HepG2 (cell line): ENCODE data around the gene SPATS2. TPM values are rescaled to one million over a fixed set of nuclear protein-coding genes. Genes with fewer than 3 reads are reported as not detected.

Source experiments
- ATAC-seq: fragments of 200-7000 bp; cut with Tn5 transposase; 3 replicates; pipeline ENCODE4 v1.9.1; 2020; ENCODE audit warnings: mild to moderate bottlenecking, moderate library complexity
- BruUV-seq: library from RNA; stranded (reverse); fragments of 400-500 nt; replicated peaks from 2 replicates; lab custom pipeline; 2021; lab: Mats Ljungman, UMichigan
- CTCF ChIA-PET: fragments of 300-600 bp; formaldehyde crosslinking; extraction: SDS; loops from one replicate; lab custom pipeline; 2021; ENCODE audit warnings: low total read pairs, inconsistent platforms, low intra/inter-chr PET ratio; lab: Yijun Ruan, JAX
- POLR2A ChIA-PET: fragments of 350-600 bp; sonication (Branson Sonifier 250); formaldehyde crosslinking; loops from one replicate; lab custom pipeline; 2020; ENCODE audit warnings: antibody characterized with exemption, inconsistent platforms; lab: Yijun Ruan, JAX
- DNase-seq: peaks from one replicate; pipeline ENCODE4 v3.0.0-alpha.2; 2015; ENCODE audit warnings: low spot score
- FAIRE-seq: peaks from 3 replicates; lab custom pipeline; 2011; peaks lifted over from hg19 to GRCh38; lab: Jason Lieb, UNC
- H2AFZ ChIP-seq: one replicate; pipeline ENCODE4 v1.6.1; 2011; ENCODE audit warnings: low read length, inconsistent platforms
- H3K27ac ChIP-seq: fragments of 300-600 bp; 3 replicates; pipeline ENCODE4 v1.8.0; 2011; ENCODE audit warnings: mixed run types, mild to moderate bottlenecking, mixed read lengths, low read length, inconsistent platforms; ENCODE audit not compliant: insufficient read depth; ENCODE audit errors: extremely low read length
- H3K27me3 ChIP-seq, 2 experiments: fragments of 200-600 bp in 1 of 2; 2 replicates in 1 of 2; 3 replicates in 1 of 2; pipeline versions ENCODE4 v1.6.0 to v1.8.0; 2011; ENCODE audit warnings: low read length in 2 of 2, mild to moderate bottlenecking in 2 of 2, moderate library complexity in 2 of 2, inconsistent platforms in 1 of 2; ENCODE audit not compliant: insufficient read depth in 2 of 2, control insufficient read depth in 1 of 2
- H3K36me3 ChIP-seq, 2 experiments: fragments of 200-600 bp in 1 of 2; replicated peaks in 1 of 2; 2 replicates in 1 of 2; 3 replicates in 1 of 2; pipeline versions ENCODE4 v1.5.1 to v1.8.0; 2011; ENCODE audit warnings: low read length in 2 of 2, inconsistent platforms in 1 of 2; ENCODE audit not compliant: insufficient read depth in 2 of 2, control insufficient read depth in 1 of 2
- H3K4me1 ChIP-seq: 2 replicates; pipeline ENCODE4 v1.5.1; 2012; ENCODE audit warnings: low read length, inconsistent platforms; ENCODE audit not compliant: insufficient read depth
- H3K4me2 ChIP-seq: 2 replicates; pipeline ENCODE4 v1.6.0; 2011; ENCODE audit warnings: low read depth, low read length, inconsistent platforms
- H3K4me3 ChIP-seq, 3 experiments: fragments of 200-600 bp in 1 of 3; sonication (generic), shearing (Covaris generic) in 1 of 3; replicated peaks in 1 of 3; 2 replicates each; pipeline ENCODE4 v1.5.1; 2011 to 2016; ENCODE audit warnings: low read length in 3 of 3, inconsistent platforms in 2 of 3, low read depth in 2 of 3, mild to moderate bottlenecking in 2 of 3, control low read depth in 1 of 3, mixed read lengths in 1 of 3; ENCODE audit not compliant: insufficient read depth in 1 of 3
- H3K79me2 ChIP-seq: one replicate; pipeline ENCODE4 v1.6.1; 2011; ENCODE audit warnings: low read length, inconsistent platforms; ENCODE audit not compliant: insufficient read depth
- H3K9ac ChIP-seq: 2 replicates; pipeline ENCODE4 v1.6.0; 2011; ENCODE audit warnings: mild to moderate bottlenecking, low read depth, low read length, inconsistent platforms; ENCODE audit not compliant: insufficient read depth
- H3K9me3 ChIP-seq: 2 replicates; pipeline ENCODE4 v1.5.1; 2012; ENCODE audit warnings: mild to moderate bottlenecking, low read length
- H4K20me1 ChIP-seq: 2 replicates; pipeline ENCODE4 v1.6.0; 2011; ENCODE audit warnings: inconsistent platforms, mild to moderate bottlenecking, low read length, moderate library complexity; ENCODE audit not compliant: insufficient read depth
- CHD2 ChIP-seq: IDR thresholded peaks from 2 replicates; pipeline ENCODE4 v1.6.1; 2011; ENCODE audit warnings: low read depth, low read length, improper control_type of control experiment
- JUNB ChIP-seq: sonication (generic); formaldehyde crosslinking; IDR thresholded peaks from 2 replicates; pipeline ENCODE4 v1.8.0; 2022; ENCODE audit warnings: missing genetic modification reagents, mild to moderate bottlenecking, borderline replicate concordance
- PCBP2 ChIP-seq: fragments of 200-400 bp; formaldehyde crosslinking; optimal IDR thresholded peaks from 2 replicates; pipeline ENCODE3; 2018; ENCODE audit warnings: low read length, low read depth; ENCODE audit not compliant: poor library complexity, severe bottlenecking
- SNAPC2 ChIP-seq: sonication (generic); formaldehyde crosslinking; IDR thresholded peaks from 2 replicates; pipeline ENCODE4 v1.8.1; 2022; ENCODE audit warnings: mild to moderate bottlenecking, missing genetic modification reagents
- SP140L ChIP-seq: sonication (generic); formaldehyde crosslinking; IDR thresholded peaks from 2 replicates; pipeline ENCODE4 v1.4.0; 2020; ENCODE audit warnings: missing genetic modification reagents, borderline replicate concordance
- TBX3 ChIP-seq: fragments of 450-650 bp; IDR thresholded peaks from 2 replicates; pipeline ENCODE4 v1.6.1; 2017; ENCODE audit warnings: antibody characterized with exemption, mild to moderate bottlenecking, inconsistent platforms, borderline replicate concordance
- UBTF ChIP-seq: sonication (generic); formaldehyde crosslinking; IDR thresholded peaks from 2 replicates; pipeline ENCODE4 v1.4.0; 2020; ENCODE audit warnings: mild to moderate bottlenecking, missing genetic modification reagents
- ZNF121 ChIP-seq: sonication (generic); formaldehyde crosslinking; IDR thresholded peaks from 2 replicates; pipeline ENCODE4 v1.5.0; 2020; ENCODE audit warnings: mild to moderate bottlenecking, missing genetic modification reagents
- ZNF337 ChIP-seq: sonication (generic); formaldehyde crosslinking; IDR thresholded peaks from 2 replicates; pipeline ENCODE4 v1.5.1; 2020; ENCODE audit warnings: missing genetic modification reagents, low read depth, mild to moderate bottlenecking, borderline replicate concordance
- ZNF34 ChIP-seq: sonication (generic); formaldehyde crosslinking; IDR thresholded peaks from 2 replicates; pipeline ENCODE4 v1.4.0; 2020; ENCODE audit warnings: mild to moderate bottlenecking, missing genetic modification reagents, borderline replicate concordance
- ZNF761 ChIP-seq: sonication (generic); formaldehyde crosslinking; conservative IDR thresholded peaks from 2 replicates; pipeline ENCODE4 v1.4.0; 2020; ENCODE audit warnings: mild to moderate bottlenecking, missing genetic modification reagents
- WGBS: methylation state at CpG from one replicate; pipeline ENCODE4 v1.1.6; 2017; ENCODE audit warnings: low lambda C conversion rate; 5-methylcytosine and 5-hydroxymethylcytosine counted together
- in situ Hi-C: cut with HindIII; loops from 2 replicates; pipeline ENCODE4 v1.10.0; 2017; ENCODE audit warnings: low pct_unique_long_range_greater_than_20kb; ENCODE audit not compliant: extremely low pct_ligation_motif_present
- intact Hi-C: fragments of 100-400 bp; cut with micrococcal nuclease; formaldehyde crosslinking; loops from one replicate; pipeline ENCODE4 v1.10.0; 2022; ENCODE audit not compliant: unreplicated experiment
- polyA plus RNA-seq, 8 experiments: library from polyadenylated mRNA; depleted of rRNA in 3 of 8; stranded (reverse) in 7 of 8; unstranded in 1 of 8; fragments of >200 nt; fragmentation: Illumina TruSeq in 4 of 8; extraction: Trizol in 4 of 8; gene quantifications; 2 replicates each; pipeline versions ENCODE4 v1.2.1 to v1.2.3, GENCODE V29; 2011 to 2016; ENCODE audit warnings: low read depth in 4 of 8, missing spikeins in 1 of 8, mixed read lengths in 1 of 8; ENCODE audit not compliant: insufficient read depth in 1 of 8
- total RNA-seq, 5 experiments: library from RNA; depleted of rRNA; stranded (reverse); fragments of >200 nt; fragmentation: Illumina TruSeq; extraction: Trizol; gene quantifications; 2 replicates each; pipeline ENCODE4 v1.2.3, GENCODE V29; 2016; ENCODE audit warnings: low read depth in 1 of 5

SPATS2 gene
- total and polyA plus RNA-seq, 2 of the 13 experiments (the other 11 are each of a cell fraction or from before 2014, with no cell fraction given), result 19.3 to 28.1 TPM

GRCh38 chr12:49451468-49452259 is 84.4 kb downstream of the SPATS2 start:
- 96% methylated on average over 3 of the region's 3 CpGs for whole genome bisulfite sequencing

GRCh38 chr12:49455501-49455900 is 88.2 kb downstream of the SPATS2 start:
- Histone ChIP-seq H2AFZ (no peak overlapping the region), H3K36me3 (no peaks in the 10 kb centered on the region), H3K4me1 (peaks cover 26% of the 10 kb centered on the region), H3K9me3 (no peaks in the 10 kb centered on the region), H3K27ac (no peak overlapping the region), H3K4me2 (no peak overlapping the region)
- FAIRE-seq, result no peak
- CTCF ChIA-PET, result no interaction called here
- intact Hi-C loops, result no loop called here
- BruUV-seq, result no TSS peak
- TF ChIP-seq ZNF337 (CRISPR knock-in tag), result no peak
- no peak for TF ChIP-seq TBX3
- TF ChIP-seq PCBP2, result no peak
- TF ChIP-seq SNAPC2 (CRISPR knock-in tag), result no peak
- TF ChIP-seq ZNF761, result no peak
- TF ChIP-seq CHD2, result no peak
- no peak for TF ChIP-seq JUNB (CRISPR knock-in tag)
- no peak for TF ChIP-seq UBTF (CRISPR knock-in tag)
- no peak for TF ChIP-seq SP140L (CRISPR knock-in tag)
- TF ChIP-seq, all 625 proteins: peak for 0
- Histone ChIP-seq H3K27me3 (no peaks in the 10 kb centered on the region), H3K4me3 (no peak overlapping the region), H3K79me2 (peaks cover 9% of the 10 kb centered on the region), H4K20me1 (no peaks in the 10 kb centered on the region), H3K9ac (no peak overlapping the region)
- POLR2A ChIA-PET, result no interaction called here
- in situ Hi-C loops, result no loop called here
- 96% methylated on average over 6 of the region's 6 CpGs for WGBS
- ATAC-seq (no peak), DNase-seq (no peak)

More at GRCh38 chr12:49451468-49452259, 84.4 kb downstream of the SPATS2 start:
- TF ChIP-seq ZNF34 (CRISPR knock-in tag) (no peak), ZNF121 (CRISPR knock-in tag) (peak; percentile 57)
- FAIRE-seq, result no peak
- Histone ChIP-seq H4K20me1 (no peaks in the 10 kb centered on the region), H3K4me1 (peaks cover 26% of the 10 kb centered on the region), H3K27ac (no peak overlapping the region), H3K9me3 (no peaks in the 10 kb centered on the region), H3K79me2 (peaks cover 9% of the 10 kb centered on the region), H3K36me3 (0 out of 5 replicates have a peak, but pooled peaks cover 0 to 3% of the 10 kb centered on the region in 2 experiments), H2AFZ (no peak overlapping the region), H3K27me3 (no peaks in the 10 kb centered on the region), H3K9ac (no peak overlapping the region), H3K4me2 (no peak overlapping the region), H3K4me3 (no peak overlapping the region)
- ChIA-PET POLR2A (interaction anchor here (1.4 kb wide), 1 partner anchor 85 kb away, joined by 4 read pairs; no protein-coding TSS in a partner anchor), CTCF (no interaction called here)
- ATAC-seq, result no peak
- no peak for DNase-seq
- BruUV-seq, result no TSS peak
- intact Hi-C loops (no loop called here), in situ Hi-C loops (no loop called here)
